Fibroblast of peridontal ligament (primary cell): ENCODE data around the gene DDR2.
"Not testable (repeated sequence)": the region's sequence is repeated elsewhere in the genome, so short reads cannot be mapped to it uniquely, and the experiment has no call there.

Experiments used
- DNase-seq: peaks from one replicate; pipeline ENCODE4 v3.0.0-alpha.2; 2010; ENCODE audit errors: extremely low read depth

The DDR2 gene

DNA sequence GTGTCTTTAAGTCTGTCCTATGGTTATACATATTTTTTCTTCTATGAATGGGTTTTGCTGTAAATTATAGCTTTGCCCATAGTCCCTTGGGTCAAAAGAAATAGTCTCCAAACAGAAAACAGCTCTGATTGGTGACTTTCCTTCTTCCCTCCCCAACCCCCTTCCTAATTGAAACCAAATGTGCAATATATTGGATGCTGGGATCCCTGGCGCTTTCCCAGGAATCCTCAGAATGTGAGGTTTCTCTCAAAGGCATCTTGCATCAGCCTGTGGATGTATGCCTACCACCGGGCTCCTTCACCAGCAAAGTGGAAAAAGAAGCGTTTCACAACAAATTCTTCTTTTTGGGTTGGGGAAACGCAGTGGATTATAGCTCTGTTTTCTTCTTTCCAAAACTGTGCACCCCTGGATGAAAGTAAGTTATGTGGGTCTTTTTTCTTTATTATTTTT, at the start of gene DDR2:
DDR2 (plus strand) TSS at position 248 of the 450 bp plus-strand sequence. CDS start 86,600 bp downstream, outside the sequence.
- peak; percentile 100 for DNase-seq

DNA sequence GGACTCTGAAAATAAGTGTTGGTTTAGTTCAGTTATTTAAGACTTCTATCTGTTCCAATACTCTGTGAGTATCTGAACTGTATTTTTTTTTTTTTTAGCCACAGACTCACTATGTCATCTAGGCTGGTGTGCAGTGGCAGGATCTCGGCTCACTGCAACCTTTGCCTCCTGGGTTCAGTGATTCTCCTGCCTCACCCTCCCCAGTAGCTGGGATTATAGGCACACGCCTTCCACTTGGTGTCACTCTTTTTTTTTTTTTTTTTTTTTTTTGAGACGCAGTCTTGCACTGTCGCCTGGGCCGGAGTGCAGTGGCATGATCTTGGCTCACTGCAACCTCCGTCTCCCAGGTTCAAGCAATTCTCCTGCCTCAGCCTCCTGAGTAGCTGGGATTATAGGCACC, 49.4 kb upstream of the DDR2 start:
- DNase-seq: not testable (repeated sequence)

DNA sequence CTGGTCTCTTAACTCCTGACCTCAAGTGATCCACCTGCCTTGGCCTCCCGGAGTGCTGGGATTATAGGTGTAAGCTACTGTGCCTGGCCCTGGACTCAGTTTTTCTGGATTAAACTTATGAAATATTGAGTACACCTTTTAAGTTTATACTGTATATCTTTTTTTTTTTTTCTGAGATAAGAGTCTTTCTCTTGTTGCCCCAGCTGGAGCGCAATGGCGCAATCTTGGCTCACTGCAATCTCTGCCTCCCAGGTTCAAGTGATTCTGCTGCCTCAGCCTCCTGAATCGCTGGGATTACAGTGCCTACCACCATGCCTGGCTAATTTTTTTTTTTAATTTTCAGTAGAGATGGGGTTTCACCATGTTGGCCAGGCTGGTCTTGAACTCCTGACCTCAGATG, 47.2 kb upstream of the DDR2 start:
- not testable (repeated sequence) for DNase-seq

DNA sequence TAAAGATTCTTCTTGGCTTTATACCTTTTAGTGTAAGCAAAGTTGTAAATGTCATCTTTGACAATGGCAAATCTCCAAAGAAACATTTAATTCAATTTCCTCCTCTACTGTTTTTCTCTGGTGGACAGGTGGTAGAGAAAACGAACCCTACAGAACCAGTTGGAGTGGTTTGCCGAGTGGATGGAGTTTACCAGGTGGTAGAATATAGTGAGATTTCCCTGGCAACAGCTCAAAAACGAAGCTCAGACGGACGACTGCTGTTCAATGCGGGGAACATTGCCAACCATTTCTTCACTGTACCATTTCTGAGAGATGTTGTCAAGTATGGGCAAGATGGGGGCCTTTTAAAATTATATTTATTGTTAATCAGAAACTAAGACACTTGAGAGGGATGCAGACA, 44.9 kb upstream of the DDR2 start:
- no peak for DNase-seq

DNA sequence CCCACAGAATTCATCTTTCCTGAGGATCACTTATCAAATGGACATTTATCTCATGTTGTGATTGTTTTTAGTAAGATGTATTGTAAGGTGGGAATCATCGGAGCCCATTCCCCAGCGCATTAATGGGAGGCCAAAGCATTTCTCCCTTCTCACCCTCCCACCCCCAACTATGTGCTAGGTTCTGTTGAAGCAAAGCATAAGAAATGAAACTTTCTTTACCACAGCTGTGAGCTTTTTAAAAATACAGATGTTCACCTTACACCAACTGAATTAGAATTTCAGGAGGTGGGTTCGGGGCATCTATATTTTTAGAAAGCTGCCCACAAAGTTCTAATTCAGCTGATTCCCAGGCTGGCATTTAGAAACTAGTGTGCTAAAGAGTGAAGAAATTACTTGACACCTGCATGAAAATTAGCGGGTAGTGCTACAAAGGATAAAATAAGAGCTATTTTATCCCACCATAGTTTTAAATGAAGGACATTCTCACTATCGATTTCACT, 44.5 kb upstream of the DDR2 start:
- DNase-seq: no peak

DNA sequence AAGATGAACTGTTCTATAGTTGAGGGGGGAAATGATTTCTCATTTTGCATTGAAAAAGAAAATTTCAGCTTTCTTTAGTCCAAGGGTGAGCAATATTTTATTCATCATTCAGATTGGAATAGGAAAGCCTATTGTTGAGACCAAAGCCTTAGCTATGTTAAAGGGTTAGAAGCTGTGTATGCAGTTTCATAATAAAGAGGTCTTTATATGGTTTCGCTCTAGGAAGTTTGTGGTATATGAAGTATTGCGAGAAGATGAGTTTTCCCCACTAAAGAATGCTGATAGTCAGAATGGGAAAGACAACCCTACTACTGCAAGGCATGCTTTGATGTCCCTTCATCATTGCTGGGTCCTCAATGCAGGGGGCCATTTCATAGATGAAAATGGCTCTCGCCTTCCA, 42.2 kb upstream of the DDR2 start:
- DNase-seq: no peak

DNA sequence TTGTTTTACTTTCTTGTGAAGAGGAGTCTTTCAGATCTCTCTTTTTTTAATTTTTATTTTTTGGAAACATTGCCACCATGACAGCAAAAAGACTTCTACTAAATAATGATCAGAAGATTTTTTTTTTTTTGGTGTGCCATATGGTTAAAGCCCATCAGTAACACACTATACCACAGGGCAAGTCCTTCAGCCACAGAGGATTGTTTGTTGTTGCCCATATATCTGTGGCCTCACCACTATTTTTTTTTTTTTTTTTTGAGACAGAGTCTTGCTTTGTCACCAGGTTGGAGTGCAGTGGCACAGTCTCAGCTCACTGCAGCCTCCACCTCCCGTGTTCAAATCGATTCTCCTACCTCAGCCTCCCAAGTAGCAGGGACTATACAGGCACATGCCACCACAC, 41.6 kb upstream of the DDR2 start:
- DNase-seq: no peak

DNA sequence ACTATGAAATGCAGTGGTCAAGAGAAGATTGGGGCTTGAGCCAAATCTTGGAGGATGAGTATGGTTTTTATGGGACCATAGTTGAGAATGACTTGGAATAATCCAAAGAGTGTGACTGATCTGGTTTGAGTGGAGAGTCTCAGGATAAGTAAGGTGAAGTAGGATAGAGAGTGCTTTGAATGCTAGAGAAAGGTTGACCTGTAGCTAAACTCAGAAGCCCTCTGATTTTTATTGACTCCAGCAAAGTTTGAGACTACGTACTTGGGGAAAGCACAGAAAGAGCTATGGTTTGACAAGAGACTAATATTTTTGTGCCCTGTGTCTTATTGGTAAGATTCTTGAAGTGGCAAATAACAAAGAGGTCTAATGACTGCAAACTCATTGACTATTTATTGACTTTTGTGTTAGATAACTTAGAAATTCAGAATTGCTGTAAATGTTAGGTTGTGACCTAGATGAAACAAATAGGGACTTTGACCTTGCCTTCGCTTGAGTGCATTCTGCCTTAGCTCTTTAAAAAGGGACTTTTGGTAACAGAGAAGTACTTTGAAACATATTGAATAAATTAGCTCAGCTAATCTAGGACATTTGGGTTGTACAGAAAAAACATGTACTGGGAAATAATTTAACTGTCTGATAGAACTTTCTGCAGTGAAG, 35.6 kb upstream of the DDR2 start:
- no peak for DNase-seq

DNA sequence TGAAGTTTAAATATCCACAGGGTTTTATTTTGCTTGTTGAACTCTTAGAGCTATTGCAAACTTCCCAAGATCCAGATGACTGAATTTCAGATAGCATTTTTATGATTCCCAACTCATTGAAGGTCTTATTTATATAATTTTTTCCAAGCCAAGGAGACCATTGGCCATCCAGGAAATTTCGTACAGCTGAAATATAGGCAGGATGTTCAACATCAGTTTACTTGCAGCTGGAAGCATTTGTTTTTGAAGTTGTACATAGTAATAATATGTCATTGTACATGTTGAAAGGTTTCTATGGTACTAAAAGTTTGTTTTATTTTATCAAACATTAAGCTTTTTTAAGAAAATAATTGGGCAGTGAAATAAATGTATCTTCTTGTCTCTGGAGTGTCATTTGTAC, 32.8 kb upstream of the DDR2 start:
- no peak for DNase-seq

DNA sequence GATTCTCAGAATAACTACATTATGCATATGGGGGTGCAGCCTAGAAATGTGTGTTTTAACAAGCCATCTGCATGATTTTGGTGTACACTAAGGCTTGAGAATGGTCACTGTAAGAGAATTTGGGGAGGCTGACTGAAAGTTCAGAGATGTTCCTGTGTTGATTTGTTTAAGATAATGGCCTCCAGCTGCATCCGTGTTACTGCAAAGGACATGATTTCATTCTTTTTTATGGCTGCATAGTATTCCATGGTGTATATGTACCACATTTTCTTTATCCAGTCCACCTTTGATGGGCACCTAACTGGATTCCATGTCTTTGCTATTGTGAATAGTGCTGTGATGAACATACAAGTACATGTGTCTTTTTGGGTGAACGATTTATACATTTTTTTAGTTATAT, 29.1 kb upstream of the DDR2 start:
- DNase-seq: not testable (repeated sequence)

DNA sequence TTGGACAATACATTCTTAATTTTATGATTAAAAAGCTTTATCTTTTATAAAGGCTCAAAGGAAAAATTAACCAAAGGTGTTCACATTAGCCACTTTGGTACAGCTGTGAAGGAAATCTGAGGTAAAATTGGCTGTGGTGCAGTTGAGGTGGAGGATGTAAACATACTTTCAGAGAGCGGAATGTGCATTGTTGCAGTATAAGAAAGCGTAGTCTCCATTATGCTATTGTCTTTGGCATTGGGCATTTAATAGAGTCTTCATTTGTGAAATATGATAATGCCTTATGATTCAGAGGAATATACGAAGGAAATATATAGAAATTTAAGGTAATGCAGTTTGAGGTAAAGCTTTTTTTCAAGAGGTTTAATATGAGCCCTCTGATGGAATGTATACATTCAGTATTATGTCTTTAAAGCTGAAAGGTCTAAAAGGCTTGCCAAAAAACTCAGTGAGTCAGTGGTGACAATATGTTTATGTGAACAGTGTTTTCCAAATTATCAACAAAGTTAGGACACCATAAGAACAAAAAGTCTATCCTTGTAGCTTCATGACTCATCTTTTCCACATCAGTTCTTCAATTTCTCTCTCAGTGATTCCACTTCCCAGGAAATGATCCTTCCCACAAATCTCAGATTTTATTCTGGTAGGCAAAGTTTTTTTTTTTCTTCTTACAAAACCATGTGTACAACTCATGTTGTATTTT, 26.9 kb upstream of the DDR2 start:
- peak; percentile 97 for DNase-seq

DNA sequence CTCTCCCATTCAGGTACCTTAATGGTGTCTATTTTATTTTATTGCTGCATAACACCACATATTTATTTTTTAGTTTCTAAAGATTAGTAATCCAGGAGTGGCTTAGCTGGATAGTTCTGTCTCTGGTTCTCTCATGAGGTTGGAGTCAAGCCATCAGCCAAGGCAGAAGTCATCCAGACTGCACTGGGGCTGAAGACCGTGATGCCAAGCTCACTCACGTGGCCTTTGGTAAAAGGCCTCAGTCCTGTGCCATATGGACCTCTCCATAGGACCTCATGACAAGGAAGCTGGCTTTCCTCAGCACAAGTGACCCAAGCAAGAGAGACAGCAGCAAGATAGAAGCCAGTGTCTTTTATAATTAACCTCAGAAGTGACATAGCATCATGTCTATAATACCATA, 23.0 kb upstream of the DDR2 start:
- DNase-seq: no peak

DNA sequence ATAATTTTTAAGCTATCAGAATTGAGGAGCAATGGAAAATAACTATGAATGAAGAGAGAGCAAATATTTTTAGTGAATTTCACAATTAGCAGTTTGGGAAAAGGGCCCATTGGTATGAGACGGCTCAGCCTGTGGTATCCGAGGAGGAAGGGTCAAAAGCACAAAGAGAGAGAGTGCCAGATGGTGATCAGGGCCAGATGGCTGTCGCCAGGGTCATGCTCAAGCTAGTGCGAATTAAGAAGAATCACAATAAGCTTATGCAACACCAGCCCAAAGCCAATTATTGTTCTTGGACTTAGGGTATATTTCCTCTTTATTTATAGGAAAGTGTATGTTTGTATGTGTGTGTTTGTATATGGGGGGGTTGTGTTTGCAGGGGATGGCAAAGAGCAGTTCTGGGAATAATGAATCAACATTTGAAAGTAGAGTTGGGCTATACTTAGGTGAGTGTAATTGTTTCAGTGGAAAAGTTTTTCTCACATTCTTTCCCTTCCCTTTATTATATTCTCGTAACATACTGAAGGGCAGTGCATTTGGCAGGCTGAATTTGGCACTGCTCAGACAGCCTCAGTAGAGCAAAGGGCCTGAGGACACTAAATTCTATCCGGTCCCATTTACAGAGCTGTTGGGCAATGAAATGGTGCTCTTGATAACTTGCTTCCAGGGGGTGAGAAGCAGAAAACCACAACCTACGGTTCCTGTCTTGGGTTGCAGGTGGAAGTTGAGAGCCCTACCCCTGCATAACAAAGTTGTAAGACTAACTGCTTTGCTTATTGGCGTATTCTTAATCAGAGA, 19.5 kb upstream of the DDR2 start:
- peak; percentile 84 for DNase-seq

DNA sequence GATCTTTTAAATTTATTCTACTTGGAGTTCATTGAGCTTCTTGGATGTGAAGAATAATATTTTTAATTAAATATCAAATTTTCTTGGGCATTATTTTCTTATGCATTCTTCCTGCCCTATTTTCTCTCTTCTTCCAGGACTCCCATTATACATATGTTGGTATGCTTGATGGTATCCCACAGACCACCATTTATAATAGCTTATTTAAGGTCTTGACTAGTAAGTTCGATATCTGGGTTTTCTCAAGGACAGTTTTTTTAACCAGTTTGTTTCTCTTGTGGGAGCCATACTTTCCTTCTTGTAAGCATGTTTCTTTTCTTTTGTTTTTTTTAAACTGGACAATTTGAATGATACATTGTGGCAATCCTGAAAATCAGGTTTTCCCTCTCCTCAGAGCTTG, 15.4 kb upstream of the DDR2 start:
- DNase-seq: no peak

DNA sequence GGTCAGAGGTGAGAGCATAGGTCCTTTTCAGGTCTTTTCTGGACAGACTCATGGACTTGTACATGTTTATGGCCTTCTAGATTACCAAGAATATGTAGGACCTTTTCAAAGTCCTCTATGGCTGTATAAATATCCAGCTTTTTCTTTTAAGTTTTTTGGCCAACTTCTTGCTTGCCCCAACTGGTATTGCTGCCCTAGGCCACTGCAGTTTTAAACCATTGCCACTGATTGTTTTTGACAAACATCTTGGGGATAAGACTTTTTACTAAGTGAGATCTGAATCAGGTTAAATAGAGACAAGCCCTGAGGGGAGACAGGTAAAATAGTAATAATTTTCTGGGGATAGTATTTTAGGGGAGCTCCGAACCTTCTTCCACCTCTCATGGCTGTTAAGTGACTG, 14.8 kb upstream of the DDR2 start:
- no peak for DNase-seq

DNA sequence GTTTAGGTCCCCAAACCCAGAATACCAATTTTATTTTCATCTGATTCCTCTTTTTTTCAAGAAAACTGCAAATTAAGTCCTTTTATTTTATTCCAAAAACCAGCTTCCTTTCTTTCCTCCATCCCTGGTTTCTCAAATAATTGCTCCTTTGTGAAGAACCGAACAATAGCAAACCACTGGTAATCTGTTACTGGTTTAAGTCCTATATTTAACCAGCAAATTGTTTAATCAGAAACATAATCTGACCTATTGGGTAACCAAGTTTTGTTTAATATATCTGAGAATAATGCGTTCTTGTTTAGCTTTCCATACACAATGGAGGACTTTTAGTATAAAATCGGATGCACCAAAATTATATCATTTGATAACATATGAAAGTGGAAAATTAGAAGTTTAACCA, 13.2 kb upstream of the DDR2 start:
- peak; percentile 59 for DNase-seq

DNA sequence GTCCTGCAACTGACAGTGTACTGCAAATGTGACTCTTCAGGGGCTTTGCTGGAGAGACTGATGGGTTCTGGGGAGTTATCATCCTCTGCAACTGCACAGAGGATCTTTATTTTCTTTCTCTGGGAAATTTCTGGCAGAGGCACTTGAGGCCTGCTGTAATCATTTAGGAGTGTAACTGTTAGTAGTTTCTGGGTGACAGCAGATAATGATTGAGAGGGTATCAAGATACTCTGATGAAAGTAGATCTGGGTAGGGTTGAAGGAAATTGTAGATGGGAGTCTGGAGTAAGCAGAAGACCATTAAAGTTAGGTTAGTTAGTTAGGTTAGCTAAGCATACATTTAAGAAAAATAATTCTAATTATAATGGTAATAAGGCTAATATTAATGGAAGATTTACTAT, 11.0 kb upstream of the DDR2 start:
- DNase-seq: no peak

DNA sequence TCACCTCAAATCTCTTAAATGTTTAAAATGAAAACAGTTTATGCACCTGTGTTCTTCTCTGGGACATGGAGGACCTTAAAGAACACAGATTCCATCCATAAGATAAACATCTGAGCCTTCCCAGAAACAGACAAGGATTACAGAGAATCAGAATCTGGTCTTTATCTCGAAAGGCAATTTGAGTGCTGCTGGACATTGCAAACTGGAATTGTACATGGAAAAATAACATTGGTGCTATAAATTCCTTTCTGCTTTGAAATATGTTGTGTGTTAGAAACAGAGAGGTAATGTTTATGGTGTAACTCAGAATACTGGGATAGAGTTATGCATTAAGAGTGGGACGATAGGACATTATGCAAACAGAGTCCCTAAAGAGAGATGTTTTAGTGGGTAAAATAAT, 6.6 kb upstream of the DDR2 start:
- no peak for DNase-seq

DNA sequence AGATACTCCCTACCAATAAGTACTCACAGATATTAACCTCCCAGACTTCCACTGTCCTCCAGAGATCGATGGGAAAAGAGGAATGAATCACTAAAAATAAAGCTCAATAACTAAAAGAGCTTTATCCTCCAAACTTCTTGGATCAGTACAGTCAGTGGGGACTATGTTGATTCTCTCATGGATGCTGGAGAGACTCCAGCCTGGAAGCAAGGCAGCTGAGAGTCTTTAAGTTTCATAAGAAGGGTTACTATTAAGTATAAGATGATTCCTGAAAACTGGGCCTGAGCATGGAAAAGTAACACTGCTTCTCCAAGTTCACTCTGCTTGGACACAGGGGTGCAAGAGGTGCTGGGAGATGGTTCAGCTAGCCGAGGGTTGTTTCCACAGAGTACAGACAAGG, 6.2 kb upstream of the DDR2 start:
- DNase-seq: peak; percentile 78

DNA sequence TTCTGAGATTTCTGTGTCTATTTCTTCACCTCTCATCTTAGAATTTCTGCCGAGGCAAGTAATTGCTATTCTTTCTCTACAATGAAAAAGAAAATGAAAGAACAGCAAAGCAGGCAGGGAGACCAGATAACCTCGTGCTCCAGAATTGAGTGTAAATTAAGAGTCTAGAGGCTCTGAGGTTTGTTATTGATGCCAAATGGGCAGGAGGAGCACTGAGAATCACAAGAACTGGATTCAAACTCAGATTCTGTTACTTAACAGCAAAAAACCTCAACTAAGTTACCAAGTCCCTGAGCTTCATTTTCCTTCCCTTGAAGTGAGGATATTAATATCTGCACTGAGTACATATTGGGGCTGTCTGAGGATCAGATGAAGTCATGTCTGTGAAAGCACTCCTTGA, 5.5 kb upstream of the DDR2 start:
- peak; percentile 39 for DNase-seq

DNA sequence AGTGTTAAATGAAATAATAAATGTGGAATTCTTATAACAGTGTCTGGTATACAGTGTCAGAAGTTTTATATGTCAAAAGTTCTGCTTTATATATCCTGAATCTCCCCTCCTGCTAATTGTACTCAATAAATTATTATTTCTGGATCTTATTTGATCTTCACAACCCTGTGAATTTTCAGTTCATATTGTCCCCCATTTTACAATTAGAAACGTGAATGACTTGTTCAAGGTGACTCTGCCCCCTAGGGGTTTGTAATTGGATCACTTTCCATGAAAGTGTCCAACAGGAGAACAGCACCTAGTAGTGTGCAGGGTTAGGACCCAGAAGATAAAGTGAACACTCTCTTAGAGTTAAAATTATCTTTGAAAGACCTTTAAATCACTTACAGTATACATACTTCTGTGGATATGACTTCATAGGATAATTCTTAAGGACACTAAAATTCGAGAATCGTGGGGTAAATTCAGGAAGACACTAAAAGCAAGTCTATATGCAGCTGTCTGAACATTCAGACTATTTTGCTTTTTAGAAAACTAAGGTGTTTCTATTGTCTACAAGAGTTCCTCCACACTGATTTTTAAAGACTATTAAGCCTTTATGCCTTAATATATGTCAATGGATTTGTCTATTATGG, 4.5 kb upstream of the DDR2 start:
- DNase-seq: peak; percentile 58

DNA sequence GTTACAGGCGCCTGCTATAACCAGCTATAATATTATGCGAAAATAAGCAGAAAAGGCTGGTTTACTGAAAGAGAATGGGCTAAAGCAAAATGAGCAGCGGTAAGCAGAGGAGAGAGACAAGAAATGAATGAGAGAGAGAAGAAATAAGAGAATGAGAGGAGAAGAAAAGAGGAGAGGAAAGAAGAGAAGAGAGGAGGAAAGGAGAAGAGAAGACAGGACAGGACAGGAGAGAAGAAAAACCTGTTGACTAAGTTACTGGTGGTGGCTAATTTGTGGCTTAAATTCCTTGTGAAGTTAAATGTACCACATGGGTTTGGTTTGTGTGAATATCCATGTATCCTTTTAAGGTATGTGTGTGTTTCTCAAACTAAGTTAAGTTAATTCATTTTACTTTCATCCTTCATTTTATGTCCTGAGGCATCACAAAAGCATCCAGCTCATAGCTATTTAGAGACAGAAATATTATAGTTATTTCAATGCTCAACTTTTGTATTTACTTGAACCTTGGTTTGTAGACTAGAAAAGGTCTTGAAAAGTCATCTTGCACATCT, 3.1 kb upstream of the DDR2 start:
- no peak for DNase-seq
